ENCODE results near the gene OR5AN1. TPM values are rescaled to one million over a fixed set of nuclear protein-coding genes. Genes with fewer than 3 reads are reported as not detected.

The OR5AN1 gene
- polyA plus RNA-seq, 3 donors, result not detected

- H3K9me3 Mint-ChIP-seq, result peaks cover 0 to 5% (median 0%) of the 10 kb centered on the region in 7 donors
- Histone ChIP-seq H3K36me3 (replicated peaks in 1 of 2; ENCODE audit: control insufficient read depth in 1 of 2, insufficient read depth in 2 of 2, low read length in 2 of 2) (no peaks in the 10 kb centered on the region), H3K4me1 (ENCODE audit: control insufficient read depth in 1 of 2, insufficient read depth in 2 of 2, low read length in 2 of 2) (peaks cover 8 to 12% of the 10 kb centered on the region in 2 donors), H3K27ac (ENCODE audit: low read depth in 1 of 2, low read length in 2 of 2) (no peak overlapping the region), H3K4me2 (replicated peaks; ENCODE audit: extremely low read depth, low read length, poor library complexity, severe bottlenecking) (no peak overlapping the region), H3K79me2 (ENCODE audit: insufficient read depth, low read length) (no peaks in the 10 kb centered on the region), H3K9ac (ENCODE audit: insufficient read depth, low read length, poor library complexity, severe bottlenecking) (no peak overlapping the region), H3K4me3 (replicated peaks in 1 of 3; ENCODE audit: low read depth in 2 of 3, low read length in 3 of 3) (no peak overlapping the region), H4K20me1 (ENCODE audit: insufficient read depth, low read length) (no peaks in the 10 kb centered on the region), H2AFZ (ENCODE audit: insufficient read depth, low read depth, low read length, poor library complexity, severe bottlenecking) (no peak overlapping the region), H3K9me3 (replicated peaks in 1 of 2; ENCODE audit: control insufficient read depth in 1 of 2, insufficient read depth in 1 of 2, low read length in 2 of 2) (no peaks in the 10 kb centered on the region), H3K27me3 (ENCODE audit: control insufficient read depth in 2 of 2, insufficient read depth in 2 of 2, low read length in 2 of 2) (no peaks in the 10 kb centered on the region)
- DNase-seq, result no peak
- 43% methylated on average over 4 of the region's 5 CpGs for WGBS (ENCODE audit: insufficient coverage)
- peaks cover 1 to 3% (median 1%) of the 10 kb centered on the region in 3 donors for H3K27me3 Mint-ChIP-seq (ENCODE audit: low read depth in 3 of 3)
- intact Hi-C loops (cut with micrococcal nuclease), result no loop called here
- H3K4me1 Mint-ChIP-seq, result peaks cover 16% of the 10 kb centered on the region
- no peaks in the 10 kb centered on the region for H3K36me3 Mint-ChIP-seq
- H3K4me3 Mint-ChIP-seq, result no peak overlapping the region
- peak overlapping the region in 1 of 7 donors; percentile 46 for H3K27ac Mint-ChIP-seq
- TF ChIP-seq CTCF (IDR thresholded peaks at IDR 0.05), result no peak
Observed at GRCh38 chr11:59417023-59417422, 58.3 kb downstream of the OR5AN1 start.

GRCh38 chr11:59418156-59418555 lies 59.5 kb downstream of the OR5AN1 start:
- peaks cover 0 to 5% (median 0%) of the 10 kb centered on the region in 7 donors for H3K9me3 Mint-ChIP-seq
- Histone ChIP-seq H3K27ac (ENCODE audit: low read depth in 1 of 2, low read length in 2 of 2) (no peak overlapping the region), H3K27me3 (ENCODE audit: control insufficient read depth in 2 of 2, insufficient read depth in 2 of 2, low read length in 2 of 2) (no peaks in the 10 kb centered on the region), H3K36me3 (replicated peaks in 1 of 2; ENCODE audit: control insufficient read depth in 1 of 2, insufficient read depth in 2 of 2, low read length in 2 of 2) (no peaks in the 10 kb centered on the region), H4K20me1 (ENCODE audit: insufficient read depth, low read length) (no peaks in the 10 kb centered on the region), H3K79me2 (ENCODE audit: insufficient read depth, low read length) (no peaks in the 10 kb centered on the region), H3K9ac (ENCODE audit: insufficient read depth, low read length, poor library complexity, severe bottlenecking) (no peak overlapping the region), H3K9me3 (replicated peaks in 1 of 2; ENCODE audit: control insufficient read depth in 1 of 2, insufficient read depth in 1 of 2, low read length in 2 of 2) (no peaks in the 10 kb centered on the region), H2AFZ (ENCODE audit: insufficient read depth, low read depth, low read length, poor library complexity, severe bottlenecking) (no peak overlapping the region), H3K4me1 (ENCODE audit: control insufficient read depth in 1 of 2, insufficient read depth in 2 of 2, low read length in 2 of 2) (peaks cover 4 to 6% of the 10 kb centered on the region in 2 donors), H3K4me2 (replicated peaks; ENCODE audit: extremely low read depth, low read length, poor library complexity, severe bottlenecking) (no peak overlapping the region), H3K4me3 (replicated peaks in 1 of 3; ENCODE audit: low read depth in 2 of 3, low read length in 3 of 3) (no peak overlapping the region)
- no peak overlapping the region for H3K27ac Mint-ChIP-seq
- no peak for TF ChIP-seq CTCF (IDR thresholded peaks at IDR 0.05)
- no peak overlapping the region for H3K4me3 Mint-ChIP-seq
- no peak for DNase-seq
- H3K27me3 Mint-ChIP-seq (ENCODE audit: low read depth in 3 of 3), result peaks cover 1 to 5% (median 1%) of the 10 kb centered on the region in 3 donors
- H3K36me3 Mint-ChIP-seq, result no peaks in the 10 kb centered on the region
- 86% methylated on average over 1 of the region's 2 CpGs for WGBS (ENCODE audit: insufficient coverage)
- peaks cover 9% of the 10 kb centered on the region for H3K4me1 Mint-ChIP-seq
- intact Hi-C loops (cut with micrococcal nuclease), result no loop called here

Other genes starting within 250 kb of the OR5AN1 start
- gene FAM111A, start 216.0 kb upstream of the OR5AN1 start, polyA plus RNA-seq, result 100 to 1,000 TPM in 1 of 3 donors, 10 to 100 TPM in 2; 34.6 to 101 (median 55.7) TPM
- gene DTX4, start 186.8 kb upstream of the OR5AN1 start, polyA plus RNA-seq, result 1 to 10 TPM in 2 of 3 donors, under 1 TPM in 1; 0.96 to 1.9 (median 1.1) TPM
- 100 to 1,000 TPM; 273 to 971 (median 691) TPM for gene MPEG1, start 146.0 kb upstream of the OR5AN1 start, polyA plus RNA-seq
- not detected for gene OR5A2, start 67.5 kb downstream of the OR5AN1 start, polyA plus RNA-seq
- gene OR5A1, start 77.6 kb downstream of the OR5AN1 start, polyA plus RNA-seq, result not detected
- gene OR4D6, start 98.1 kb downstream of the OR5AN1 start, polyA plus RNA-seq, result not detected
- gene OR4D10, start 114.4 kb downstream of the OR5AN1 start, polyA plus RNA-seq, result not detected
- gene OR4D11, start 144.7 kb downstream of the OR5AN1 start, polyA plus RNA-seq, result not detected
- gene OR4D9, start 152.6 kb downstream of the OR5AN1 start, polyA plus RNA-seq, result not detected

Data from CD14-positive monocyte (primary cell).